Measurements from ENCODE around the gene VARS1.
"Not testable (repeated sequence)": the region's sequence is repeated elsewhere in the genome, so short reads cannot be mapped to it uniquely, and the experiment has no call there.

Gene VARS1

DNA sequence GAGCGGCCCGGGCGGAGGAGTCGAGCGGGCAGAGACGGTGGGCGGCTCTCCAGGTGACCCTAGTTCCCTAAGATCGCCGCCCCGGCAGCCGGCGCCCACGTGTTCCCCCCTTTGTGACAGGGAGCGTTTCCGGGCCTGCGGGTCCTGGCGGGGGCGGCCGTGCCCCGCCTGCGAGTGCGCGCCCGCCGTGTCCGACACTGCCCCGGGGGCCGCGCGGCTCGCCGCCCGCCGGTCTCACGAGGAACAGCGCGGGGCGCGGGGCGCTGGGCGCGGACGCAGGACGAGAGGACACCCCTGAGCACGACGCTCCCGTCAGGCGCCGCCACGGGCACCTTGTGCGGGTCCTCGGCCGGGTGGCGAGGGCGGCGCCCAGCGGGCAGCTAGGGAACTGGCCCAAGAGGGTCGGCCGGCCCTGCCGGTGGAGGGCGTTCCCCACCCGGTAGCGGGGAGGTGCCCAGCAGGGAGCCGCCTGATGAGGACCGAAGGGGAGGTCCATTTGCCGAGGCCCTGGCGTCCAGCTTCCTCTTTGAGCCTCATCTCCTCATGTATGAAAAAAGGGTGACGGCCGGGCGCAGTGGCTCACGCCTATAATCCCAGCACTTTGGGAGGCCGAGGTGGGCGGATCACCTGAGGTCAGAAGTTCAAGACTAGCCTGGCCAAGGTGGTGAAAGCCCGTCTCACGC, at the start of gene VARS1:
Gene VARS1 (minus strand): TSS at position 137 of the 683 bp plus-strand sequence. CDS start 535 bp downstream, outside the sequence.
- DNase-seq (ENCODE audit: low spot score), result peak; percentile 98

DNA sequence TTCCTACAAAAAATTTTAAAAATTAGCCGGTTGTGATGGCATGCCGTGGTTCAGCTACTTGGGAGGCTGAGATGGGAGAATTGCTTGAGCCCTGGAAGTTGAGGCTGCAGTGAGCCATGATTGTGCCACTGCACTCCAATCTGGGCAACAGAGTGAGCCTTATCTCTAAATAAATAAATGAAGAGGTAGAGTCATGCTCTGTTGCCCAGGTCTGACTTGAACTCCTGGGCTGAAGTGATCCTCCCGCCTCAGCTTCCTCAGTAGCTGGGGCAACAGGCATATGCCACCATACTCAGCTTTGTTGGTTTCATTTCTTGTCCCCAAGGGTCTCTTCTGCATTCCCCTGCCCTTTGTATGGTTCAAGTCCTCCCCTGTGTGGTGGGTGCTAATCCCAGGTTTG, 49.0 kb upstream of the VARS1 start:
- DNase-seq (ENCODE audit: low spot score), result no peak

DNA sequence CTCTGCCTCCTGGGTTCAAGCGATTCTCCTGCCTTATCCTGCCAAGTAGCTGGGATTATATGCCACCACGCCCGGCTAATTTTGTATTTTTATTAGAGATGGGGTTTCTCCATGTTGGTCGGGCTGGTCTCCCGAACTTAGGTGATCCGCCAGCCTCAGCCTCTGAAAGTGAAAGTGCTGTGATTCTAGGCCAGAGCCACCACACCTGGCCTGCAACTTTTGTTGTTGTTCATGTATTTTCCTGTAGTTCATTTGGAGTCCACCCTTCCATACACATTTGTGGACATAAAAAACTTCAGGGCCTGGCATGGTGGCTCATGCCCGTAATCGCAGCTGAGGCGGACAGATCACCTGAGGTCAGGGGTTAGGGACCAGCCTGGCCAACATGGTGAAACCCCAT, 46.5 kb upstream of the VARS1 start:
- no peak for DNase-seq (ENCODE audit: low spot score)

DNA sequence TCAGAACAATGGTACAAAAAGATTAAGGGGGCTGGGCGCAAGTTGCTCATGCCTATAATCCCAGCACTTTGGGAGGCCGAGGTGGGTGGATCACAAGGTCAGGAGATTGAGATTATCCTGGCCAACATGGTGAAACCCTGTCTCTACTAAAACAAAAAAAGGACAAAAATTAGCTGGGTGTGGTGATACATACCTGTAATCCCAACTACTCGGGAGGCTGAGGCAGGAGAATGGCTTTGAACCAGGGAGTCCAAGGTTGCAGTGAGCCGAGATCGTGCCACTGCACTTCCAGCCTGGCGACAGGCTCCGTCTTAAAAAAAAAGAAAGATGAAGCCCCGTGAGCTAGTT, 44.2 kb upstream of the VARS1 start:
- DNase-seq (ENCODE audit: low spot score), result not testable (repeated sequence)

DNA sequence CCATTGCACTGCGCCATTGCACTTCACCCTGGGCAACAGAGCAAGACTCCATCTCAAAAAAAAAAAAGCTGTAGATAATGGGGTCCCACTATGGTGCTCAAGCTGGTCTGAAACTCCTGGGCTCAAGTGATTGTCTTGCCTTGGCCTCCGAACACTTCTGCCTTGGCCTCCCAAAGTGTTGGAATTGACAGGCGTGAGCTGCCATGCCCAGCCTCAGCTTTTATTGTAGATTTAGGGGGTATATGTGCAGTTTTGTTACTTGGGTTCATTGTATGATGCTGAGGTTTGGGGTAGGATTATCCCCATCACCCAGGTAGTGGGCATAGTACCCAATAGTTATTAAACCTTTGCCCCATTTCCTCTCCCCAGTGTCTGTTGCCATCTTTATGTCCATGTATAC, 43.4 kb upstream of the VARS1 start:
- DNase-seq (ENCODE audit: low spot score), result no peak

DNA sequence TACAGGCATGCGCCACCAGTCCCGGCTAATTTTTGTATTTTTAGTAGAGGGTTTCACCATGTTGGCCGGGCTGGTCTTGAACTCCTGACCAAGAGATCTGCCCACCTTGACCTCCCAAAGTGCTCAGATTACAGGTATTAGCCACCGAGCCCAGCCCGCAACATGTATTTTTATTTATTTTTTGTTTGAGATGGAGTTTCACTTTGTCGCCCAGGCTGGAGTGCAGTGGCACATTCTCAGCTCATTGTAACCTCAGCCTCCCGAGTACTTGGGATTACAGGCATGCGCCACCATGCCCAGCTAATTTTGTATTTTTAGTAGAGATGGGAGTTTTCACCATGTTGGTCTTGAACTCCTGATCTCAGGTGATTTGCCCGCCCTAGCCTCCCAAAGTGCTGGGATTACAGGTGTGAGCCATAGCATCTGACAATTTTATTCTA, 42.6 kb upstream of the VARS1 start:
- DNase-seq (ENCODE audit: low spot score), result not testable (repeated sequence)

DNA sequence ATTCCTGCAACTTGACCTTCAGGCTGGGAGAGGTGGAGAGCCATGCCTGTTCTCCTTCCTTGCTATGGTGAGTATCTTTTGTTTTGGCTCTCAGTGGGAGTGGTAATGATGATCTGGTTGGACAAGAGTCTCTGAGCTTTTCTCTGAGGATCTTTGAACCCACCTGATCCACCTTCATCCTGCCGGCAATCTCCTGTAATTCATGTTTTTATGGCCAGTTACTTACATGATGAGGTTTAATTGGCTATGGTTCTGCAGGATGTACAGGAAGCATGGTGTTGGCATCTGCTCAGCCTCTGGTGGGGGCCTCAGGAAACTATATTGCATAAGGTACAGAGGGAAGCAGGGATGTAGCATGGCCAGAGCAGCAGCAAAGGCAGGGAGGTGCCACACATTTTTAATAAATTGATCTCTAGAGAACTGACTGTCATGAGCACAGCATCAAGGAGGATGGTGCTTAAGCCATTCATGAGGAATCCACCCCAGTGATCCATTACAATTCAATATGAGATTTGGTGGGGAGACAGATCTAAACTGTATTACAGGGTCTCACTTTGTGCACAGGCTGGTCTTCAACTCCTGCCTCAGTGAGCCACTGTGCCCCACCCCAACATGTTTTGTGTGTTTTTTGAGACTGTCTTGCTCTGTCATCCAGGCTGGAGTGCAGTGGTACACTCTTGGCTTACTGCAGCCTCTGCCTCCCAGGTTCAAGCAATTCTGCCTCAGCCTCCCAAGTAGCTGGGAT, 42.0 kb upstream of the VARS1 start:
- DNase-seq (ENCODE audit: low spot score), result no peak

DNA sequence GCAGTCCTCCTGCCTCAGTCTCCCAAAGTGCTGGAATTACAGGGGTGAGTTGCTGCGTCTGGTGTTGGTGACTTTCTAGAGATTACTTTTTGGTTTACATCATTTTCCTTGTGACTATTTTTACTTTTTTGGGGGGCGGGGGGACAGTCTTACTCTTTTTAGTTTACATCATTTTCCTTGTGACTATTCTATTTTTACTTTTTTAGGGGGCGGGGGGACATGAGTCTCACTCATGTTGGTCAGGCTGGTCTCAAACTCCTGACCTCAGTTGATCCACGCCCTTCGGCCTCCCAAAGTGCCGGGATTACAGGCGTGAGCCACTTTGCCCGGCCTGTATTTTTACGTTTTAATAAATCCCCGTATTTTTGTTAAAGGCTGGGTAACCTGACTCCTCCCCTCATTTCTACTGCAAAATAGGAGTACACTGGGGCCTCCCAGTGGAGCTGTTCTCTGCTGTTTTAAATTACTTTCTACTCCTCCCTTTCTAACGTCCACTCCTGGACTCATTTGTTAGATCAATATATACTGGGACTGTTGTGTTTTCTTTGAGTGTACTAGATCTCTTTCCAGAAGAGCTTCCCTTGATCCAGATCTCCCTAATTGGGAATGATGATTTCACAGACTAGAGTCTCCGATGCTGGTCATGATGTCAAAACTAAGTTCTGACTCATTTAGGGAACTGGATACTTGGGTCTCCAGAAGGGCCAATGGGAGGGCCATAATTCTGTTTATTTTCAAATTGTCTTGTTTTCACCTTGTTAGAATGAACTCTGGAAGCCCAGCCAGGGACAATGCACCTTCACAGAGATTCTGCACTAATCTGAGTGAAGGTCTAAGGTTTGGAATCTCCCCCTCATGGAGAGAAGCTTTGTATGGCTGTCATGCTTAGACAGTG, 41.2 kb upstream of the VARS1 start:
- DNase-seq (ENCODE audit: low spot score), result no peak

DNA sequence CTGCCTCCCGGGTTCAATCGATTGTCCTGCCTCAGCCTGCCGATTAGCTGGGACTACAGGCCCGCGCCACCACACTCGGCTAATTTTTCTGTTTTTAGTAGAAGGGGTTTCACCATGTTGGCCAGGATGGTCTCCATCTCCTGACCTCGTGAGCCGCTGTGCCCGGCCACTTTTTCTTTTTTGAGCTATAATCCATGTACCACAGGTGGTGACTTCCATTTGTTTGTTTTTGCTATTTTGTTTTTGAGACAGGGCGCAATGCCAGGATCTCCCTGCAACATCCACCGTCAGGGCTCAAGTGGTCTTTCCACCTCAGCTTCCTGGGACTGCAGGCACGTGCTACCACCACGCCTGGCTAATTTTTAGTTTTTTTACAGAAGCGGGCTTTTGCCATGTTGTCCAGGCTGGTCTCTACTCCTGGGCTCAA, 40.5 kb upstream of the VARS1 start:
- no peak for DNase-seq (ENCODE audit: low spot score)

DNA sequence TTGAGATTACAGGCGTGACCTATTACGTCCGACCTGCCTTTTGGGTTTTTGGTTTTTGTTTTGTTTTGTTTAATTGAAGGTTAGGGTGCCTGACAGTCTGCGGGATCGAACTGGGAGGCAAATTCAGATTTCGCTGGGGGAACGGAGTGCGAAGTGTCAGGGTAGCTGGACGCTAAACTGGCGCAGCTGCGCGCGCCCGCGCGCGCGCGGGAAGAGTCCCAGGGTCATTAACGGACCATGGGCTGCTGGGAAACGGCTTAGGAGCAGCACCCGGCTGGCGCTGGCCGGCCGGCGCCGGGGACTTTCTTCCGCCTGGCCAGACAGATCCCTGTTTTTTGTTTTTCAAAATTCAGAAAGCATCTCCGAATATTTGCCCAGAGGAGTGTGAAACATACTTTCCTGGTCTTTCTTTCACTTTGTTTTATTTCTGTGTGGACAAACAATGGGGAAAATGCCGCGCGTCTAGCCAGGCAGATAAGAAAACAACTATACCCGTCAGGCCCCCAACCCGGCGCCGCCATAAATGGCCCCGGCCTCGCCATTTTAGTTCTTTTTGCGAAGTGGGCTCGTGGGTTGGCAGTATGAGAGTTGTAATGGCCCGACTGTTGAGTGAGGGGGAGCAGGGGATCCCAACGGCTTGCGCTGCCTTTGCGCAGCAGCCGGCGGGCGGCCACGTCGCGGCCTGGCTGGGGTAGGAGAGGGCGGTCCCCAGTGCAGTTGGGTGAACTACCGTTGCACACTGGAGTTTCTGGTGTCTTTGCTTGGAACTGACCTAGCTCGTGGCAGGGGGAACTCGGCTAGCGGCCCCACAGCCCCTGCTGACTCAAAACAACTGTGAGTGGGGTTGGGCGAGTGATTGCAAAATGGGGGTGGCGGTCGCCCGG, 39.1 kb upstream of the VARS1 start:
- peak; percentile 87 for DNase-seq (ENCODE audit: low spot score)

DNA sequence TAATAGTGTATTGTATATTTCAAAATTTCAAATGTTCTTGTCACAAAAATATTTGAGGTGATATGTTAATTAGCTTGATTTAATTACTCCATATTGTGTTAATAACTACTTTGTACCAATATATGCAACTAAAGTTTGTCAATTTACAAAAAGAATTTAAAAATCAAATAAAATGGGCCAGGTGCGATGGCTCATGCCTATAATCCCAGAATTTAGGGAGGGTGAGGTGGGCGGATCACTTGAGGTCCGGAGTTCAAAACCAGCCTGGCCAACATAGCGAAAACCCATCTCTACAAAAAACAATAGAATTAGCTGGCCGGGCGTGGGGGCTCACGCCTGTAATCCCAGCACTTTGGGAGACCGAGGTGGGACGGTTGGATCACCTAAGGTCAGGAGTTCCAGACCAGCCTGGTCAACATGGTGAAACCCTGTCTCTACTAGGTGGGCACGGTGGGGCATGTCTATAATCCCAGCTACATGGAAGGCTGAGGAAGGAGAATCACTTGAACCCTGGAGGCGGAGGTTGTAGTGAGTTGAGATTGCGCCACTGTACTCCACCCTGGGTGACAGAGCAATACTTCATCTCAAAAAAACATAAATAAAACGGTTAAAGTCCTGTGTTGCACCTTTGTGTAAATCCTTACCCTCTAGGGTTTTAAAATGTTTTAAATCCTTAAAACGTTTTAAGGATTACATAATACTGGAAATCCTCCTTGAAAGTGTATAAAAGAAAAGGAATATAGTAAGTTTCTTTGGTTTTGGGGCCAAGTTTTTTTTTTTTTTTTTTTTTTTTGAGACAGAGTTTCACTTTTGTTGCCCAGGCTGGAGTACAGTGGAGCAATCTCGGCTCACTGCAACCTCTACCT, 36.0 kb upstream of the VARS1 start:
- no peak for DNase-seq (ENCODE audit: low spot score)

DNA sequence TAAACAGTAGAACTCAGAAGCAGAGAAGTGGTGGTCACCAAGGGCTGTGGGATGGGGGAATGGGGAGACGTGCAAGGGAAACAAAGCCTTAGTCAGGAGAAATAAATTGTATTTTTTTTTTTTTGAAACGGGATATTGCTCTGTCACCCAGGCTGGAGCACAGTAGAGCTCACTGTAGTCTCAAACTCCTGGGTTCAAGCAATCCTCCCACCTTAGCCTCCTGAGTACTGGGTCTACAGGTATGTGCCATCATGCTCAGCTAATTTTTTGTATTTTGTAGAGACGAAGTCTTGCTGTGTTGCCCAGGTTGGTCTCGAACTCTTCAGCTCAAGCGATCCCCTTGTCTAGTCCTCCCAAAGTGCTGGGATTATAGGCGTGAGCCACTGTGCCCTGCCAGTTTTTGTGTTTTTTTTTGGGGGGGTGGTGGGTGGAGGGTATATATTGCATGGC, 35.4 kb upstream of the VARS1 start:
- no peak for DNase-seq (ENCODE audit: low spot score)

DNA sequence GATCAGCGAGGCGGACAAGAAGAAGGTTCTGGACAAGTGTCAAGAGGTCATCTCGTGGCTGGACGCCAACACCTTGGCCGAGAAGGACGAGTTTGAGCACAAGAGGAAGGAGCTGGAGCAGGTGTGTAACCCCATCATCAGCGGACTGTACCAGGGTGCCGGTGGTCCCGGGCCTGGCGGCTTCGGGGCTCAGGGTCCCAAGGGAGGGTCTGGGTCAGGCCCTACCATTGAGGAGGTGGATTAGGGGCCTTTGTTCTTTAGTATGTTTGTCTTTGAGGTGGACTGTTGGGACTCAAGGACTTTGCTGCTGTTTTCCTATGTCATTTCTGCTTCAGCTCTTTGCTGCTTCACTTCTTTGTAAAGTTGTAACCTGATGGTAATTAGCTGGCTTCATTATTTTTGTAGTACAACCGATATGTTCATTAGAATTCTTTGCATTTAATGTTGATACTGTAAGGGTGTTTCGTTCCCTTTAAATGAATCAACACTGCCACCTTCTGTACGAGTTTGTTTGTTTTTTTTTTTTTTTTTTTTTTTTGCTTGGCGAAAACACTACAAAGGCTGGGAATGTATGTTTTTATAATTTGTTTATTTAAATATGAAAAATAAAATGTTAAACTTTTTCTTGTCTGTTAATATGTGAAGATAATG, 34.2 kb upstream of the VARS1 start:
- DNase-seq (ENCODE audit: low spot score), result no peak

DNA sequence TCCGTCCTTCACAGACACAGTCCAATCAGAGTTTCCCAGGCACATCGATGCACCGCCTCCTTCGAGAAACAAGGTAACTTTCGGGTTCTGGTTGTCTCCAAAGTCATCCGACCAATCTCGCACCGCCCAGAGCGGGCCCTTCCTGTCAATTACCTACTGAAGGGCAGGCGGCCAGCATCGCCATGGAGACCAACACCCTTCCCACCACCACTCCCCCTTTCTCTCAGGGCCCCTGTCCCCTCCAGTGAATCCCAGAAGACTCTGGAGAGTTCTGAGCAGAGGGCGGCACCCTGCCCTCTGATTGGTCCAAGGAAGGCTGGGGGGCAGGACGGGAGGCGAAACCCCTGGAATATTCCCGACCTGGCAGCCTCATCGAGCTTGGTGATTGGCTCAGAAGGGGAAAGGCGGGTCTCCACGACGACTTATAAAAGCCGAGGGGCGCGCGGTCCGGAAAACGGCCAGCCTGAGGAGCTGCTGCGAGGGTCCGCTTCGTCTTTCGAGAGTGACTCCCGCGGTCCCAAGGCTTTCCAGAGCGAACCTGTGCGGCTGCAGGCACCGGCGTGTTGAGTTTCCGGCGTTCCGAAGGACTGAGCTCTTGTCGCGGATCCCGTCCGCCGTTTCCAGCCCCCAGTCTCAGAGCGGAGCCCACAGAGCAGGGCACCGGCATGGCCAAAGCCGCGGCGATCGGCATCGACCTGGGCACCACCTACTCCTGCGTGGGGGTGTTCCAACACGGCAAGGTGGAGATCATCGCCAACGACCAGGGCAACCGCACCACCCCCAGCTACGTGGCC, 31.9 kb upstream of the VARS1 start, which contains the start of gene HSPA1B:
Gene HSPA1B (plus strand): TSS at position 453 of the 794 bp plus-strand sequence. CDS start 213 bp downstream, at position 666.
- DNase-seq (ENCODE audit: low spot score), result peak; percentile 100

DNA sequence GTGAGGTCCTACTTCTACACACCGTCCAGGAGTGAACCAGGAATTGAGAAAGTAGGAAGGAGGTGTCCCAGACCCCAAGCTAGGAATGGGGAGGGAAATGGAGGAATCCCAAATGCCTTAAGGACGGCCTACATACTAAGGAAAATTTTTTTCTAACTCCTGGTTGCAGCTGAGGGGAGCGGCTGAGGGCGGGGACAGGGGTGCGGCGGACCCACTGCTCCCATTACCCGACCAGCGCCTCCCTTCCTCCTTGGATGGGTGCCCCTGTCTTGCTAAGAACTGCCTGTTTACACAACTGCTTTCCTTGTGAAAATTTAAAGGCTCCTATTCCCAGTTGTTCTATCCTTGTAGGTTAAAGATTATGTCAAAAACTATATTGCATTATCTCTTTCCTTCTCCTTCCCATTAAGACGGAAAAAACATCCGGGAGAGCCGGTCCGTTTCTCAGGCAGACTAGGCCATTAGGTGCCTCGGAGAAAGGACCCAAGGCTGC, 31.3 kb upstream of the VARS1 start:
- DNase-seq (ENCODE audit: low spot score), result no peak

DNA sequence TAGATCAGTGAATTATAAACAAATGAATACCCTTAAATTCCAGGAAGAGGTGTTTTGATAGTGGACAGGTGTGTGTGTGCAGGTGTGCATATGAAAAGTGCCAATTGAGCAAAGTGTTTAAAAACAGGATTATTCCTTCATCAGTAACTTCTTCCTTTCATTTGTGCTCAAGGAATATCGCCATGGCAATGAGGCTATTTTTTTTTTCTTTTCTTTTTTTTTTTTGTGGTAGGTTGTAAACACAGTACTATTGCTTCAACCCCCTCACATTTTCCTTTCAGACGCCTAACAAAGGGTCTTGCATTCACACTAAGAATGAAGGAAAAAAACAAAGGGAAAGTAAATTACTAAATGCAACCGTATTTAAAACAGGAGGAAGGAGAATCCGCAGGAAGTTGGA, 30.0 kb upstream of the VARS1 start:
- DNase-seq (ENCODE audit: low spot score), result no peak

DNA sequence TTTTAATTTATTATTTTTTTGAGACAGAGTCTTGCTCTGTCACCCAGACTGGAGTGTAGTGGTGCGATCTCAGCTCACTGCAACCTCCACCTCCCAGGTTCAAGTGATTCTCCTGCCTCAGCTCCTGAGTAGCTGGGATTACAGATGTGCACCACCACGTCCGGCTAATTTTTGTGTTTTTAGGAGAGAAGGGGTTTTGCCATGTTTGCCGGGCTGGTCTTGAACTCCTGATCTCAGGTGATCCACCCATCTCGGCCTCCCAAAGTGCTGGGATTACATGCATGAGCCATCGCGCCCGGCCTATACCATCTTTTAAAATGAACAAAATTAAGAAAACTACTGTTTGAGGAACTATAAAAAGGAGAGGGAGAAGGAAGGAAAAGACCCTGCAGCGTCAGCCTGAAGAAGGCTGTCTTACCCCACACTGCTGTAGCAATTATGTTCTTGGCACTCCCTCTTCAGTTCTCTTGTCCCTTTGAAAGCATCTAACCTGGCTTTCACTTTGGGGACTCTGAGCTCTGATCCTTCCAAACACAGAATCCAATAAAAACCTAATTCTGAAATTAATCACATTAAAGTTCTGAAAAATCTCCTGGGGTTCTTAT, 28.1 kb upstream of the VARS1 start:
- DNase-seq (ENCODE audit: low spot score), result not testable (repeated sequence)

DNA sequence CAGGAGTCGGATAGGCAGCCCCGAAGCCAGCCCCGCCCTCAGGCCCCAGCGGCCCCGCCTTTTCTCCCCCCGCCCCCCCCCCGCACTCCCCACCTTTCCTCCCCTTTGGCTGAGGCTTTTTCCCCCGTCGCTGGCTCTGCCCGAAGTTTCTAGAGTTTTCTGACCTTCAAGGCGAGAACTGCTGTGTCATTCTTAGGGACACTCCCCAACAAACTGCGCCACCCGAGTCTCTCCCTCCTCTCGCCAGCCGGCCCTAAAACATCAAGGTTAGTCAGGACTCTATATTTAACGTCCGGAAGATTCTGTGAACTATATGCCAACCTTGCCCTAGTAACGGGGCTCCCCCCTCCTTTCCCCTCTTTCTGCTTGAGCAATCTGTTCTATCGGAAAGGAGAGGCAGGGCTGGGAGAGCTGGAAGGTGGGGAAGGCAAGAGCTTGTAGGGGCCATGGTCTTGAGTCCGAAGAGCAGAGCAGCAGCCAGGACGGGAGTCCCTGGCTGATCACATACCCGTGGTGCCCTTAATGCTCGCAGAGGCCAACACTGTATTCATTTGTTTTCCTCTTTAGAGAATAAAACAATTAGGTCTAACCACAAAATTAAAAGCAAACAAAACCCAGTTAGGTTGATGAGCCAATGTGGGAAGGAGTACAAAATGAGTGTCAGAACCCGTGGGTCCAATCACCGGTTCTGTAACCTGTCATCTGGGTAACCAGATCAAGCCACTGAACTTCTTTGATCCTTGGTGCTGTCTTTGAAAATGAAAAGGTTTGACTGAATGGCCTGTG, 26.7 kb upstream of the VARS1 start:
- DNase-seq (ENCODE audit: low spot score), result no peak

All from COLO829 (cell line).